HG03280 (cell line): ENCODE measurements around the gene ATF3.
A peak's percentile ranks its signal among the peaks of the same experiment; 100 is the strongest.

Source experiments
- ATAC-seq: cut with Tn5 transposase; IDR thresholded peaks from one replicate; pipeline ENCODE4 v1.9.1; 2021; ENCODE audit warnings: mild to moderate bottlenecking, moderate library complexity; ENCODE audit not compliant: unreplicated experiment

The ATF3 gene, protein sequence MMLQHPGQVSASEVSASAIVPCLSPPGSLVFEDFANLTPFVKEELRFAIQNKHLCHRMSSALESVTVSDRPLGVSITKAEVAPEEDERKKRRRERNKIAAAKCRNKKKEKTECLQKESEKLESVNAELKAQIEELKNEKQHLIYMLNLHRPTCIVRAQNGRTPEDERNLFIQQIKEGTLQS

DNA sequence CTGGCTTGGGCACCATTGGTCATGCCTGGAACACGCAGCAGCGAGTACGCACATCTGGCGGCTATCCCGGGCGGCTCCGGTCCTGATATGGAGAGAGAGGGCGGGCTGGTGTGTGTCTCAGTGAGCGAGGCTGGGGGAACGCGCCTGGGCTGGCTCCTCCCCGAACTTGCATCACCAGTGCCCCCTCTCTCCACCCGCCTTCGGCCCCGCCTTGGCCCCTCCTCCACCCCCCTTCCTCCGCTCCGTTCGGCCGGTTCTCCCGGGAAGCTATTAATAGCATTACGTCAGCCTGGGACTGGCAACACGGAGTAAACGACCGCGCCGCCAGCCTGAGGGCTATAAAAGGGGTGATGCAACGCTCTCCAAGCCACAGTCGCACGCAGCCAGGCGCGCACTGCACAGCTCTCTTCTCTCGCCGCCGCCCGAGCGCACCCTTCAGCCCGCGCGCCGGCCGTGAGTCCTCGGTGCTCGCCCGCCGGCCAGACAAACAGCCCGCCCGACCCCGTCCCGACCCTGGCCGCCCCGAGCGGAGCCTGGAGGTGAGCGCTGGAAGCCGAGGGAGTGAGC lies at the start of gene ATF3:
ATF3 (plus strand) TSS at position 370 of the 567 bp plus-strand sequence. CDS start 6,261 bp downstream, outside the sequence.
- peak; percentile 65 for ATAC-seq

DNA sequence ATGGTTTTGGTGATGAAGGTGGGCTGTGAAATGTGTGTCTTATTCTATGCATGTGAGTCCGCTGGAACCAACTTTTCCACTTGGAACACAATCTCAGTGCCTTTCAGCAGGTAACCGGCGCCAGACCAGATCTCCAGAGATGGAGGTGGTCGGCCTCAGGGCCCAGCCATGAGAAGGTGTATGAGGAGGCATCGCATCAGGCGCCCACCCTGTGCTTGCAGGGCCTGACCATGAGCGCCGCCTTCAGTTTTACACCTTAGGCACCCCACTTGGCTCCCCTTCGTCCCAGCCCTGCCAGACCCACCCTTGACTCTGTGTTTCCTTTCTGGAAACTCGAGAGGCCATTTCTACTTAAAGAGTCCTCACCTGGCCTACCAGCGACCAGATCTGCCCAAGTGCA lies 48.6 kb upstream of the ATF3 start:
- no peak for ATAC-seq

DNA sequence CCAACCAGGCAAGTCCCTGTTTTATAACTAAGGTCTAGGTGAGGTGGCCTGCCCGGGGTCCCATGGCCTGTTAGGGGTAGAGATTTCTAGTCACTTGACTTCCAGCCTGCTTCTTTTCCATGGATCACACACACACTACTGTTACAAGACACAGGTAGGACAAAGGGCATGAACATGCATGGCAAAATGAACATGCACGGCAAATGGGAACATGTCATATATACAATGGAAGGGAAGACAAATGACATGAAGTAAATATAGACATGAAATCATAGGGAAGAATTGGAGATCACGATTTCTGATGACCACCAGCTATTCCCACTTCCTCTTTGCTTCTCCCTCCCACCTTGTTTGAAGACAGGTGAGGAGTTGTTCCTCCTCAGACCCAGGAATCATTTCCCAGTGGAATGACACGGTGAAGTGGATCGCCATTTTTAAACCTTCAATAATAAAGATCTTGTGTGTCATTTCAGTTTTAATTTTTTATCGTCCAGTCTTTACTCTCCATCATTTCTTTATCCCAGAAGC lies 47.6 kb upstream of the ATF3 start:
- no peak for ATAC-seq

GRCh38 chr1:212561501-212561931 lies 47.0 kb upstream of the ATF3 start:
- no peak for ATAC-seq

DNA sequence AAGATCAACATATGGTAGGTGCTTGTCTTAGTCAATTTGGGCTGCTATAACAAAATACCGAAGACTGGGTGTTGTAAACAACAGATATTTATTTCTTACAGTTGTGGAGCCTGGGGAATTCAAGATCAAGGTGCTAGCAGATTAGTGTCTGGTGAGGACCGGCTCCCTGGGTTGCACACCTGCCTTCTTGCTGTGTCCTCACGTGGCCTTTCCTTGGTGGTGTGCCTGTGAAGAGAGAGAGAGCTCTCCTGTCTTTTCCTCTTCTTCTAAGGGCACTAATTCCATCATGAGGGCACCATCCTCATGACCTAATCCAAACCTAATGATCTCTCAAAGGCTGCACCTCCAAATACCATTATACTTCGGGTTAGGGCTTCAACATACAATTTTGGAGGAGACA lies 45.8 kb upstream of the ATF3 start:
- no peak for ATAC-seq

DNA sequence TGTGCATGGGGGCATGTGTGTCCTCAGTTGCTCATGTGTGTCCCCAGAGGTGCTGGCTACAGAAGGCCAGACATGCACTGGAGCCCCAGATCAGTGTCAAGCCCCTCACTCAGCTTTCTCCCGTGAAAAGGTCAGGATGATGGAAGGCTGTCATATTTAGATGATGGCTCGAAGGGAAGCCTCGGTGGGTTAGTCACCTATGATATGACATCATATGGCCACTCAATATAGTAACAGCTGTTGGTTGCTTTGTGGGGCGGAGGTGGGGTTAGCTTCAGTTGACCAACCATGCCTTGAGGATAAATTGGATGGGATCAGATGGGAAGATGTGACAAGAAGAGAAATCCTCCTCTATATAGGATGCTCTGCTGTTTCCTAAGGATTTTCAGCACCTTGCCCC lies 43.5 kb upstream of the ATF3 start:
- no peak for ATAC-seq

DNA sequence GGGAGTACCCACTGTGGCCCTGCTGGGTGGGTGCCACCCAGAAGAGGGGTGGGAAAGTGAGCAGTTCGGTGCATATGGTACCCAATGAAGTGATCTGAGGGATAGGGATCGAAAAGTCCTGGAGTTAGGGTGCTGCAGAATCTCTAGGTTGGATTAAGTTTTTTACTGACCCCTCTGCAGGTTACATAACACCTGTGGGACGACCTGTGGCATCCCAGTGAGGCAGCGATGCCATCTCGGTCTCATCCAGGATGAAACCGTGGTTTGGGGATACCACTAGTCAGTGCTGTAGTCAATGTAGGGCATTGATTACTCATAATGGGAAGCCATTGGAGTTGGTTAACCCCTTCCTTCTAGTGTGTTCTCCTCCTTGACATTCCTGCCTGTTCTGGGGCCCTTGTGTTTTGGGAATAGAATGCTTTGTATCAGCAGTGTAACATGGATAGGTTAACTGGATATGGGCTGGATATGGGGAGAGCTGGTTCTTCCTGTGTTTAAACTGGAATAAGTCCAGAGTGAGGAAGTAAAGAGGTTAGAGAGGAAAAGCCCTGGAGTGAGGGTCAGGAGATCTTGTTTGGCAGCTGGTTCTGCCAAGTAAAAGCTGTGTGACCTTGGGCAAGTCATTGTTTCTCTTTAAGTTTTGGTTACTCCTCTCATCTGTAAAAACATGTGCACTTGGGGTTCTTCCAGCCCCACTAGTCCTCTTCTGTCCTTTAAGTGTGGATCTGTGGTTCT lies 42.8 kb upstream of the ATF3 start:
- ATAC-seq: no peak

- ATAC-seq: peak; percentile 99
These were observed 41.8 kb upstream of the ATF3 start for GRCh38 chr1:212566522-212567479.

GRCh38 chr1:212567638-212568037 lies 40.9 kb upstream of the ATF3 start:
- ATAC-seq: no peak

GRCh38 chr1:212568978-212569537 lies 39.5 kb upstream of the ATF3 start:
- no peak for ATAC-seq

DNA sequence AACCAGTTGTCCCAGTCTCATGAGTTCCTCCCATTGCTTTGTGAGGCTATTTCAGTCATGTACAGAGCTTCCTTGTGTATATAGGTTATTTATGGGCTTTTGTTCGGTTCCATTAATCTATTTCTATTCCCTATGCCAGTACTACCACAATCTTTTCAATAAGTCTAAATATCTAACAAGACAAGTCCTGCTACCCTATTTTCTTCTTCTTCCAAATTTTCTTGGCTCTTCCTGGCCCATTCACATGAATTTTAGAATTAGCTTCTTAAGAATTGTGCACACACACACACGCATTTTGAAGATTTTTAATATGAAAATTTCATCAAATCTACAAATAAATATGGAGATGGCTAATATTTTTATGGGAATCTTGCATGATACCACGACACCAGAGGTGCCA lies 33.8 kb upstream of the ATF3 start:
- no peak for ATAC-seq

GRCh38 chr1:212575333-212575732 lies 33.2 kb upstream of the ATF3 start:
- ATAC-seq: no peak

GRCh38 chr1:212578041-212578440 lies 30.5 kb upstream of the ATF3 start:
- ATAC-seq: no peak

GRCh38 chr1:212581034-212581433 lies 27.5 kb upstream of the ATF3 start:
- no peak for ATAC-seq

- ATAC-seq: no peak
These were observed 26.3 kb upstream of the ATF3 start for GRCh38 chr1:212582291-212582690.

DNA sequence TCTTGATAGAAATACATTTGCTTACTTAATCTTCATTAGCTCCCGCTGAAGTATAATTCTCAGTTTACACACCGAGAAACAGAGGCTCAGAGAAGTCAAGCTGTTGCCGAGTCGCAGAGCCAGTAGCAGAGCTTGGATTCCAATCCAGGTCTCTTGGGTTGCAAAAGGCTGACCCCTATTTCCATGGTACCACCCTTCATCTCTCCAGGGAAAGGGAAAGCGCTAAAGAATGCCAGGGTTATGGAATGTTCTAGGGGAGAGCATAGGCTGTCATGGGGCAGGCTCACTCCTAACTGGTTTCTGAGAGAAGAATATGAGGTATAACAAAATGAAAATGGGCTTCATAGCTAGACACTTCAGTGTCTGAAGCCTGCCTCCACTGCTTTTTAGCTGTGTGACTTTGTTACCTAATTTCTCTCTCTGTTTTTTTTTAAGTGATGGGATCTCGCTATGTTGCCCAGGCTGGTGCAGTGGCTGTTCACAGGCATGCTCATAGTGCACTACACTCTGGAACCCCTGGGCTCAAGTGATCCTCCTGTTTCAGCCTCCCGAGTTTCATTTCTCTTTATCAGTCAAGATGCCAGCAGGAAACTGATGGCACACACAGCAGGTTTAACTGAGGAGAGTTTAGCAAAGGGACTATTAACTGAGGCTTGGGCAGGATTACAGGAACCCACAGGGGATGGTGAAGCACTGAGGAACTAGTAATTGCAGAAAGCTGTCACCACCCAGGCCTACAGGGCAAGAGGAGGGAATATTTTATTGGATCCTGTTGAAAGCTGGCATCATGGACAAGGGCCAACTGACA lies 25.5 kb upstream of the ATF3 start:
- ATAC-seq: no peak

DNA sequence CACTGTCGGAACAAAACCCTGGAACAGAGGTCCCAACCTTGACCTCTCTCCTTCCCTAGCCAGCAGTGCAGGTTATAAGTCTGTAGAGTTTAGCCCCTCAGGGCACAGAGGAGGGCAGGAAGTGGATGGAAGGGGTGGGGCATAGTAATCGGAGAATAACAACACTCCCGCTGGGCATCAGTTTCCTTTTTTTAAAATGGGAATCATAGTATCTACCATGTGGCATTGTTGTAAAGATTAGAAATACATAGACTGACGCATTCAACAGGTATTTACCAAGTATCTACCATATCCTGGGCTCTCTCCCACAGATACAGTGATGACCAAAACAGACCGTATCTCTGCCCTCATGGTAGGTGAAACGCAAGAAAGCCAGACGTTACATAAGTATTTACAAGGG lies 24.9 kb upstream of the ATF3 start:
- ATAC-seq: no peak

- ATAC-seq: no peak
These were observed 24.3 kb upstream of the ATF3 start for GRCh38 chr1:212584092-212584886.

GRCh38 chr1:212585210-212585609 lies 23.4 kb upstream of the ATF3 start:
- no peak for ATAC-seq
